K562 (cell line): Measurements from ENCODE around the gene UBXN11. TPM values are rescaled to one million over a fixed set of nuclear protein-coding genes. Genes with fewer than 3 reads are reported as not detected.

ENCODE experiments used
- BCOR ChIP-seq: fragments of 450-650 bp; IDR thresholded peaks from 2 replicates; pipeline ENCODE4 v1.6.1; 2016
- CBX2 ChIP-seq: fragments of 200-600 bp; sonication (generic); IDR thresholded peaks from one replicate; pipeline ENCODE4 v1.6.1; 2012; ENCODE audit warnings: mild to moderate bottlenecking, low read length, inconsistent platforms; ENCODE audit not compliant: insufficient read depth, poor library complexity, severe bottlenecking
- CEBPB ChIP-seq: fragments of 450-650 bp; IDR thresholded peaks from 2 replicates; pipeline ENCODE4 v1.6.1; 2016; ENCODE audit warnings: missing genetic modification characterization, missing compliant biosample characterization
- ESRRA ChIP-seq: fragments of 450-650 bp; IDR thresholded peaks from 2 replicates; pipeline ENCODE4 v1.6.1; 2014; ENCODE audit warnings: low read depth, mild to moderate bottlenecking, moderate library complexity, borderline replicate concordance
- ESRRB ChIP-seq: fragments of 250-450 bp; sonication (Bioruptor Pico); IDR thresholded peaks from 2 replicates; pipeline ENCODE4 v1.5.0; 2020; ENCODE audit warnings: mild to moderate bottlenecking, moderate library complexity, borderline replicate concordance
- GABPA ChIP-seq: fragments of 200-800 bp; sonication (Bioruptor generic); conservative IDR thresholded peaks from 2 replicates; pipeline ENCODE4 v1.6.1; 2016; ENCODE audit warnings: low read depth, missing genetic modification characterization, missing compliant biosample characterization
- HNRNPK ChIP-seq: fragments of 200-400 bp; formaldehyde crosslinking; IDR thresholded peaks from one replicate; pipeline ENCODE4 v1.6.1; 2018; ENCODE audit warnings: mild to moderate bottlenecking, low read depth, low read length; ENCODE audit not compliant: poor library complexity, severe bottlenecking
- IFI16 ChIP-seq: fragments of 250-450 bp; sonication (Bioruptor Pico); IDR thresholded peaks from 2 replicates; pipeline ENCODE4 v2.1.2; 2022; ENCODE audit warnings: mild to moderate bottlenecking, inconsistent platforms
- MIER1 ChIP-seq: fragments of 450-650 bp; IDR thresholded peaks from 2 replicates; pipeline ENCODE4 v1.6.1; 2016; ENCODE audit warnings: antibody characterized with exemption, mild to moderate bottlenecking, low read depth
- NBN ChIP-seq: fragments of 450-650 bp; IDR thresholded peaks from 2 replicates; pipeline ENCODE4 v1.6.1; 2016; ENCODE audit warnings: low read depth, mild to moderate bottlenecking
- NELFE ChIP-seq: IDR thresholded peaks from 2 replicates; pipeline ENCODE4 v1.6.1; 2011; ENCODE audit warnings: mild to moderate bottlenecking; ENCODE audit not compliant: insufficient read depth, insufficient read length
- POLR2AphosphoS5 ChIP-seq: IDR thresholded peaks from 2 replicates; pipeline ENCODE4 v1.6.1; 2011; ENCODE audit warnings: mild to moderate bottlenecking, low read depth, low read length, moderate library complexity; ENCODE audit not compliant: control insufficient read depth, insufficient read depth
- POLR3A ChIP-seq: IDR thresholded peaks from 2 replicates; pipeline ENCODE4 v1.6.1; 2011; ENCODE audit warnings: borderline replicate concordance, mild to moderate bottlenecking, moderate library complexity; ENCODE audit not compliant: insufficient read length, insufficient read depth; ENCODE audit errors: extremely low read depth
- RBM34 ChIP-seq: fragments of 200-400 bp; formaldehyde crosslinking; IDR thresholded peaks from 2 replicates; pipeline ENCODE4 v1.6.1; 2018; ENCODE audit warnings: low read length, borderline replicate concordance; ENCODE audit not compliant: insufficient read depth
- SETDB1 ChIP-seq: IDR thresholded peaks from one replicate; pipeline ENCODE4 v1.6.1; 2012; ENCODE audit warnings: low read length, control low read depth, inconsistent platforms
- SMC3 ChIP-seq: conservative IDR thresholded peaks from 2 replicates; pipeline ENCODE4 v1.6.1; 2011; ENCODE audit warnings: low read depth, low read length, improper control_type of control experiment; ENCODE audit not compliant: insufficient read depth
- STAG1 ChIP-seq: sonication (generic); formaldehyde crosslinking; IDR thresholded peaks from 2 replicates; pipeline ENCODE4 v1.5.0; 2020; ENCODE audit warnings: missing genetic modification reagents, borderline replicate concordance
- STAT5A ChIP-seq: IDR thresholded peaks from 2 replicates; pipeline ENCODE4 v1.6.1; 2012; ENCODE audit warnings: low read length, inconsistent platforms, borderline replicate concordance
- TSC22D4 ChIP-seq: fragments of 450-650 bp; IDR thresholded peaks from 2 replicates; pipeline ENCODE4 v1.6.1; 2016; ENCODE audit warnings: missing genetic modification characterization, missing biosample characterization, control low read depth
- XRCC4 ChIP-seq: IDR thresholded peaks from one replicate; pipeline ENCODE4 v1.6.1; 2011; ENCODE audit not compliant: insufficient read depth, insufficient read length; ENCODE audit errors: extremely low read depth
- ZNF140 ChIP-seq: fragments of 250-450 bp; sonication (Bioruptor Pico); IDR thresholded peaks from 2 replicates; pipeline ENCODE4 v1.8.0; 2021; ENCODE audit warnings: moderate library complexity, mild to moderate bottlenecking, inconsistent platforms
- ZNF347 ChIP-seq: fragments of 450-650 bp; formaldehyde crosslinking; IDR thresholded peaks from 2 replicates; pipeline ENCODE4 v1.4.0; 2020; ENCODE audit warnings: low read depth, mild to moderate bottlenecking, moderate library complexity
- ZNF436 ChIP-seq: fragments of 250-450, 450-650 bp; sonication (Bioruptor Pico); formaldehyde crosslinking; IDR thresholded peaks from 2 replicates; pipeline ENCODE4 v1.7.0; 2020; ENCODE audit warnings: mild to moderate bottlenecking
- ZNF780A ChIP-seq: fragments of 250-450 bp; sonication (Bioruptor Pico); IDR thresholded peaks from 2 replicates; pipeline ENCODE4 v1.5.0; 2021; ENCODE audit warnings: mild to moderate bottlenecking
- polyA plus RNA-seq, 8 experiments: library from polyadenylated mRNA; depleted of rRNA in 4 of 8; stranded (reverse) in 5 of 8; unstranded in 3 of 8; fragments of >200 nt; fragmentation: Nextera tagmentation in 2 of 8; fragmentation: Illumina TruSeq in 1 of 8; extraction: Ambion mirVana in 2 of 8; extraction: Trizol in 1 of 8; gene quantifications; 2 replicates each; pipeline versions ENCODE4 v1.2.1 to v1.2.3, GENCODE V29; 2011 to 2014; ENCODE audit warnings: inconsistent platforms in 1 of 8, missing spikeins in 1 of 8
- total RNA-seq, 7 experiments: library from RNA; depleted of rRNA in 6 of 7; stranded (reverse); fragments of >200 nt in 6 of 7; fragmentation: Illumina TruSeq in 2 of 7; extraction: Trizol in 2 of 7; gene quantifications; 2 replicates each; pipeline versions ENCODE4 v1.2.1 to v1.2.3, GENCODE V29; 2011 to 2021; ENCODE audit warnings: low replicate concordance in 1 of 7
- TF ChIP-seq, protein P1 (sequence below): fragments of 250-450 bp; sonication (Bioruptor Pico); IDR thresholded peaks from 2 replicates; pipeline ENCODE4 v1.5.0; 2022; ENCODE audit warnings: mild to moderate bottlenecking
- TF ChIP-seq, protein P2 (sequence below), 2 experiments: fragments of 450-650 bp; IDR thresholded peaks; 2 replicates each; pipeline ENCODE4 v1.6.1; 2016

UBXN11 gene
- total and polyA plus RNA-seq, 9 of the 15 experiments (the other 6 are each of a cell fraction or from before 2014, with no cell fraction given): 0.48 to 34.3 (median 11.3) TPM

DNA sequence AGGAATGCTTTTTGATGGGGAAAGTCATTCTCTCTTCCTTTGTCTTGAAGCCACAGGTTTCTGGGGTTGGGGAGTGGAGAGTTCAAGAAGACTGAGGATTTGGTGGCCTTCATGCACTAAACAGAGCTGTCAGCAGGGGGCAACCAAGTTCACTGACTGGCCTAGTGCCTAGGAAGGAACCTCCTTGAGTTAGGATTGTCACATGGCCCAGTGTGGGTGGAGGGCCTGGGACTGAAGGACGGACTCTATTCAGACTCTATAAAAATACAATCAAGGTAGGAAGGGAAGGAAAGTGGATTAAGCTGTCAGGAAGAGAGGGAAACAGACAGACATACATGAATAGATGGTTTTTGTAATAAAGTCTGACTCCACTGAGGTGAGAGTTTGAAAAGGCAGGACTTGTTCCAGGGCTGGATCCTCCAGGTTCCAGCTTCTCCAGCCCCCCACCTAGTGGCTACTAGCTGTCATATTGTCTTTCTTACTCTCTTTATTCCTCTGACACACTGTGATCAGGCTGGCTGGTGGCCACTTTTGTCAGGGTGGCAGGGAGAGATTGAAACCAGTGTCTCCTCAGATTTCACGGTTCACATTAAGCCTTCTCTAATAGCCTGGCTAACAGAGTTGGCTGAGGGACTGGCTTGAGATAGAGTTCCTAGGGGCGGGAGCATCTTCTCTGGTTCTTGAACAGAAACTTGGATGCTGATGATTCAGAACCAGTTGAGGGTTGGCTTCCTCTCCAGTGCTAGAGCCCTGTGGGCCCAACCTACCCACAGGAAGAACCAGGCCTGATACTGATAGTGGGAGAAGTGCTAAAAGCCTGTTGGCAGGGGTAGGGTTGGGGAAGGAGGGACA is 30.6 kb downstream of the UBXN11 start (continued):
- TF ChIP-seq XRCC4: no peak
- no peak for TF ChIP-seq NELFE
- TF ChIP-seq, protein P1, sequence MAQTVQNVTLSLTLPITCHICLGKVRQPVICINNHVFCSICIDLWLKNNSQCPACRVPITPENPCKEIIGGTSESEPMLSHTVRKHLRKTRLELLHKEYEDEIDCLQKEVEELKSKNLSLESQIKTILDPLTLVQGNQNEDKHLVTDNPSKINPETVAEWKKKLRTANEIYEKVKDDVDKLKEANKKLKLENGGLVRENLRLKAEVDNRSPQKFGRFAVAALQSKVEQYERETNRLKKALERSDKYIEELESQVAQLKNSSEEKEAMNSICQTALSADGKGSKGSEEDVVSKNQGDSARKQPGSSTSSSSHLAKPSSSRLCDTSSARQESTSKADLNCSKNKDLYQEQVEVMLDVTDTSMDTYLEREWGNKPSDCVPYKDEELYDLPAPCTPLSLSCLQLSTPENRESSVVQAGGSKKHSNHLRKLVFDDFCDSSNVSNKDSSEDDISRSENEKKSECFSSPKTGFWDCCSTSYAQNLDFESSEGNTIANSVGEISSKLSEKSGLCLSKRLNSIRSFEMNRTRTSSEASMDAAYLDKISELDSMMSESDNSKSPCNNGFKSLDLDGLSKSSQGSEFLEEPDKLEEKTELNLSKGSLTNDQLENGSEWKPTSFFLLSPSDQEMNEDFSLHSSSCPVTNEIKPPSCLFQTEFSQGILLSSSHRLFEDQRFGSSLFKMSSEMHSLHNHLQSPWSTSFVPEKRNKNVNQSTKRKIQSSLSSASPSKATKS (CRISPR knock-in tag): no peak
- TF ChIP-seq ZNF140: no peak
- no peak for TF ChIP-seq POLR3A
- TF ChIP-seq STAT5A: no peak
- TF ChIP-seq ZNF347: no peak
- no peak; the same call in 1 of the 2 replicates for TF ChIP-seq NBN
- TF ChIP-seq RBM34: no peak
- TF ChIP-seq SETDB1: no peak
- 0 out of 2 replicates have a peak, but pooled peaks have one; percentile 30 for TF ChIP-seq POLR2AphosphoS5
- no peak for TF ChIP-seq ZNF436 (CRISPR knock-in tag)
- TF ChIP-seq CEBPB (tag): no peak
- no peak for TF ChIP-seq MIER1
- TF ChIP-seq, protein P2, sequence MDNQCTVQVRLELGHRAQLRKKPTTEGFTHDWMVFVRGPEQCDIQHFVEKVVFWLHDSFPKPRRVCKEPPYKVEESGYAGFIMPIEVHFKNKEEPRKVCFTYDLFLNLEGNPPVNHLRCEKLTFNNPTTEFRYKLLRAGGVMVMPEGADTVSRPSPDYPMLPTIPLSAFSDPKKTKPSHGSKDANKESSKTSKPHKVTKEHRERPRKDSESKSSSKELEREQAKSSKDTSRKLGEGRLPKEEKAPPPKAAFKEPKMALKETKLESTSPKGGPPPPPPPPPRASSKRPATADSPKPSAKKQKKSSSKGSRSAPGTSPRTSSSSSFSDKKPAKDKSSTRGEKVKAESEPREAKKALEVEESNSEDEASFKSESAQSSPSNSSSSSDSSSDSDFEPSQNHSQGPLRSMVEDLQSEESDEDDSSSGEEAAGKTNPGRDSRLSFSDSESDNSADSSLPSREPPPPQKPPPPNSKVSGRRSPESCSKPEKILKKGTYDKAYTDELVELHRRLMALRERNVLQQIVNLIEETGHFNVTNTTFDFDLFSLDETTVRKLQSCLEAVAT (IDR thresholded peaks at IDR 0.05): no peak; a peak in 1 of 4 replicates
- no peak for TF ChIP-seq CBX2
- TF ChIP-seq STAG1: peak; percentile 47; the same call in 1 of the 2 replicates
- TF ChIP-seq ESRRB (CRISPR knock-in tag): no peak
- TF ChIP-seq SMC3: peak; percentile 93
- no peak for TF ChIP-seq ESRRA
- no peak for TF ChIP-seq HNRNPK
- no peak for TF ChIP-seq ZNF780A (CRISPR knock-in tag)
- TF ChIP-seq TSC22D4 (tag): no peak
- TF ChIP-seq BCOR: no peak
- peak; percentile 48 for TF ChIP-seq GABPA (tag)
- no peak for TF ChIP-seq IFI16
